Sigmoid colon (tissue), 4 donors: ENCODE measurements around the gene RBM26.

ENCODE experiments used
- CTCF ChIP-seq, 4 experiments: fragments of 450-650 bp in 3 of 4; fragments of 200-600 bp in 1 of 4; IDR thresholded peaks; one replicate each; pipeline ENCODE4 v1.5.1; 2016 to 2019; ENCODE audit warnings: antibody characterized with exemption in 4 of 4, mild to moderate bottlenecking in 3 of 4, moderate library complexity in 2 of 4
- POLR2A ChIP-seq, 2 donors: fragments of 450-650 bp; IDR thresholded peaks; one replicate each; pipeline ENCODE4 v1.6.1; 2016; ENCODE audit warnings: antibody characterized with exemption in 2 of 2, mild to moderate bottlenecking in 2 of 2, moderate library complexity in 2 of 2
- POLR2AphosphoS5 ChIP-seq, 4 donors: sonication (generic); formaldehyde crosslinking; IDR thresholded peaks; one replicate each; pipeline ENCODE4 v1.6.1; 2017; ENCODE audit warnings: antibody characterized with exemption in 4 of 4

GRCh38 chr13:79361299-79361698 is 44.8 kb downstream of the RBM26 start:
- TF ChIP-seq POLR2AphosphoS5 (IDR thresholded peaks at IDR 0.05) (no peak), POLR2A (IDR thresholded peaks at IDR 0.05) (no peak), CTCF (IDR thresholded peaks at IDR 0.05) (no peak)
